HEK293 (cell line): ENCODE data around the gene TTC39A.

Source experiments
- CTCF ChIA-PET: fragments of 350-600 bp; formaldehyde crosslinking; extraction: SDS; loops from one replicate; lab custom pipeline; 2021; ENCODE audit warnings: antibody characterized with exemption; lab: Yijun Ruan, JAX
- POLR2A ChIA-PET: fragments of 300-600 bp; formaldehyde crosslinking; extraction: SDS; loops from one replicate; lab custom pipeline; 2020; ENCODE audit warnings: antibody characterized with exemption, inconsistent platforms; lab: Yijun Ruan, JAX
- H3K27ac ChIP-seq: fragments of 200-500 bp; sonication (Bioruptor generic); 2 replicates; pipeline ENCODE4 v1.5.1; 2014; ENCODE audit warnings: low read depth, low read length, control low read depth, inconsistent platforms; ENCODE audit errors: extremely low read depth
- H3K36me3 ChIP-seq, 2 experiments: fragments of 200-500 bp in 1 of 2; sonication (Bioruptor generic) in 1 of 2; 1 replicate in 1 of 2; 2 replicates in 1 of 2; pipeline ENCODE4 v1.5.1; 2014 to 2017; ENCODE audit warnings: inconsistent platforms in 2 of 2, low read length in 2 of 2; ENCODE audit not compliant: control insufficient read depth in 2 of 2, insufficient read depth in 1 of 2
- H3K4me1 ChIP-seq: fragments of 200-500 bp; sonication (Bioruptor generic); 2 replicates; pipeline ENCODE4 v1.5.1; 2014; ENCODE audit warnings: mild to moderate bottlenecking, low read length, inconsistent platforms; ENCODE audit not compliant: control insufficient read depth, insufficient read depth
- H3K4me3 ChIP-seq: 2 replicates; pipeline ENCODE4 v1.5.1; 2011; ENCODE audit warnings: low read depth, mild to moderate bottlenecking, control low read depth, low read length, moderate library complexity
- H3K9me3 ChIP-seq: fragments of 200-500 bp; sonication (Bioruptor generic); 2 replicates; pipeline ENCODE4 v1.5.1; 2014; ENCODE audit warnings: low read depth, low read length, inconsistent platforms; ENCODE audit not compliant: control insufficient read depth, insufficient read depth
- GLIS1 ChIP-seq: fragments of 450-650 bp; formaldehyde crosslinking; IDR thresholded peaks from 2 replicates; pipeline ENCODE4 v1.5.1; 2016; ENCODE audit warnings: missing biosample characterization, missing genetic modification characterization
- GLIS2 ChIP-seq: fragments of 450-650 bp; formaldehyde crosslinking; IDR thresholded peaks from 2 replicates; pipeline ENCODE4 v1.5.1; 2016; ENCODE audit warnings: missing biosample characterization, missing genetic modification characterization
- KLF10 ChIP-seq: fragments of 450-650 bp; IDR thresholded peaks from 2 replicates; pipeline ENCODE4 v1.5.1; 2018; ENCODE audit warnings: missing biosample characterization, mild to moderate bottlenecking, missing genetic modification characterization
- KLF8 ChIP-seq: fragments of 450-650 bp; formaldehyde crosslinking; IDR thresholded peaks from 2 replicates; pipeline ENCODE4 v1.5.1; 2016; ENCODE audit warnings: missing biosample characterization, missing genetic modification characterization
- OVOL3 ChIP-seq: fragments of 450-650 bp; formaldehyde crosslinking; IDR thresholded peaks from 2 replicates; pipeline ENCODE4 v1.5.1; 2016; ENCODE audit warnings: missing biosample characterization, missing genetic modification characterization
- ZBTB20 ChIP-seq: fragments of 450-650 bp; formaldehyde crosslinking; IDR thresholded peaks from 2 replicates; pipeline ENCODE4 v1.5.1; 2016; ENCODE audit warnings: missing biosample characterization, missing genetic modification characterization
- ZBTB8A ChIP-seq: fragments of 450-650 bp; formaldehyde crosslinking; IDR thresholded peaks from 2 replicates; pipeline ENCODE4 v1.5.1; 2016; ENCODE audit warnings: missing biosample characterization, missing genetic modification characterization
- ZFHX2 ChIP-seq: fragments of 450-650 bp; formaldehyde crosslinking; conservative IDR thresholded peaks from 2 replicates; pipeline ENCODE4 v1.5.1; 2016; ENCODE audit warnings: missing biosample characterization, missing genetic modification characterization
- ZIC2 ChIP-seq: fragments of 450-650 bp; formaldehyde crosslinking; IDR thresholded peaks from 2 replicates; pipeline ENCODE4 v1.5.1; 2016; ENCODE audit warnings: missing biosample characterization, missing genetic modification characterization
- ZNF2 ChIP-seq: fragments of 450-650 bp; formaldehyde crosslinking; IDR thresholded peaks from 2 replicates; pipeline ENCODE4 v1.5.1; 2016; ENCODE audit warnings: missing biosample characterization, missing genetic modification characterization
- ZNF335 ChIP-seq: fragments of 450-650 bp; formaldehyde crosslinking; conservative IDR thresholded peaks from 2 replicates; pipeline ENCODE4 v1.5.1; 2016; ENCODE audit warnings: missing biosample characterization, missing genetic modification characterization
- ZNF501 ChIP-seq: fragments of 450-650 bp; formaldehyde crosslinking; IDR thresholded peaks from 2 replicates; pipeline ENCODE4 v1.5.1; 2016; ENCODE audit warnings: missing biosample characterization, missing genetic modification characterization
- ZNF600 ChIP-seq: fragments of 450-650 bp; formaldehyde crosslinking; IDR thresholded peaks from 2 replicates; pipeline ENCODE4 v1.5.1; 2016; ENCODE audit warnings: missing biosample characterization, missing genetic modification characterization
- ZNF664 ChIP-seq: fragments of 450-650 bp; formaldehyde crosslinking; IDR thresholded peaks from 2 replicates; pipeline ENCODE4 v1.5.1; 2016; ENCODE audit warnings: missing biosample characterization, missing genetic modification characterization
- ZNF707 ChIP-seq: fragments of 450-650 bp; formaldehyde crosslinking; IDR thresholded peaks from 2 replicates; pipeline ENCODE4 v1.5.1; 2016; ENCODE audit warnings: missing biosample characterization, missing genetic modification characterization
- ZNF791 ChIP-seq: fragments of 450-650 bp; formaldehyde crosslinking; IDR thresholded peaks from 2 replicates; pipeline ENCODE4 v1.5.1; 2016; ENCODE audit warnings: missing biosample characterization, missing genetic modification characterization
- TF ChIP-seq, protein P1 (sequence below): fragments of 450-650 bp; formaldehyde crosslinking; IDR thresholded peaks from 2 replicates; pipeline ENCODE4 v1.5.1; 2016; ENCODE audit warnings: missing biosample characterization, missing genetic modification characterization, low read depth
- TF ChIP-seq, protein P2 (sequence below): fragments of 450-650 bp; formaldehyde crosslinking; IDR thresholded peaks from 2 replicates; pipeline ENCODE4 v1.5.1; 2017; ENCODE audit warnings: missing biosample characterization, missing genetic modification characterization
- TF ChIP-seq, protein P3 (sequence below): fragments of 450-650 bp; formaldehyde crosslinking; IDR thresholded peaks from 2 replicates; pipeline ENCODE4 v1.5.1; 2016; ENCODE audit warnings: missing biosample characterization, missing genetic modification characterization
- TF ChIP-seq, protein P4 (sequence below): fragments of 450-650 bp; formaldehyde crosslinking; optimal IDR thresholded peaks from 2 replicates; pipeline ENCODE3; 2016; ENCODE audit warnings: missing biosample characterization, mild to moderate bottlenecking, missing genetic modification characterization
- TF ChIP-seq, protein P5 (sequence below): fragments of 450-650 bp; formaldehyde crosslinking; conservative IDR thresholded peaks from 2 replicates; pipeline ENCODE4 v1.5.1; 2016; ENCODE audit warnings: low read depth, missing biosample characterization, missing genetic modification characterization
- TF ChIP-seq, protein P6 (sequence below): fragments of 450-650 bp; formaldehyde crosslinking; IDR thresholded peaks from 2 replicates; pipeline ENCODE4 v1.5.1; 2016; ENCODE audit warnings: missing biosample characterization, missing genetic modification characterization

Gene TTC39A

DNA sequence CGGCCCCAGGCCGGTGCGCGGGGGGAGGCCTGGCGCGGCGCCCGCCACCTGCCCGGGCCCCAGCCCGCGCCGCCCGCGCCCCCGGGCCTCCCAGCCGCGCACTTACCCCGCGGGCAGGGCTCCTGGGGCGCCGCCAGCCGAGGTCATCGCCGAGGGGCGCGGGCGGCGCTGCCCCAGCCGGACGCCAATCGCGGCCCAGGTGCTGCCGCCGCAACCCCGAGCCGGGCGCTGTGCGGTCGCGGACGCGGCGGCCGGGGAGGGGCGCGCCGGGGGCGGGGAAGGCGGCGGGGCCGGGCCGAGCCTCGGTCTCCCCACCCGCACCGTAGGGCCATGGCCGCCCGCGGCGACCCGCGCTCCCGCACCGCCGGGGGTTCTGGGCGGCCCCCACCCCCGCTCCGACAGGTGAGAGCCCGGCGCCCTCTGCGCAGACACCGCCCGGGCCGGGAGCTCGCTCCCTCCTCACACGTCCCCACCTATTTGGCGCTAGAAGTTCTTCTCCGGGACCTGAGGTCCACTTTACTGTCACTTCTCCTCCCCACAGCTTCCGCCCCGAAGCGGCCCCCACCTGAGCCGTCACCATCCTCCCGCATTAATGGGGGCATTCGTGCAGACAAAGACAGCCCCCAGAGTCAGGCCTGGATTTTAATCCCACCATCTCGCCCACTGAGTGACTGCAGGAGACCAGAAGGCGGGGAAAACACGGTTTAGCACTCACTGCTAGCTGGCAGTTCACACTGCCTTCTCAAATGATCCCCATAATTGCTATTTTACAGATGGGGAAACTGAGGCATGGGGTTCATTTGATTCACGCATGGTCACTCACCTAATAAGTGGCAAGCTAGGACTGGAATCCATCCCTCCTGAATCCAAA lies at the start of gene TTC39A:
TTC39A (minus strand) TSS at position 232 of the 871 bp plus-strand sequence; CDS start at position 147, 85 bp downstream.
- POLR2A ChIA-PET = interaction anchor here (1.3 to 1.7 kb wide), 3 partner anchors 93 to 361 kb away, joined by 4 to 5 read pairs (median 4); partner anchors contain the start of genes CDKN2C and RNF11
- peak within 1 kb of the TSS; percentile 81 for H3K27ac ChIP-seq
- no peaks in the 10 kb centered on the region for H3K36me3 ChIP-seq
- CTCF ChIA-PET = interaction anchor here (0.5 to 1.4 kb wide), 5 partner anchors 10 to 998 kb away, joined by 3 to 5 read pairs (median 4); no protein-coding TSS in a partner anchor
- H3K4me1 ChIP-seq = peaks cover 6% of the 10 kb centered on the region; the same call in 1 of the 2 replicates
- peak within 1 kb of the TSS; percentile 42 for H3K4me3 ChIP-seq
- H3K9me3 ChIP-seq = no peaks in the 10 kb centered on the region
- TF ChIP-seq, protein P1, sequence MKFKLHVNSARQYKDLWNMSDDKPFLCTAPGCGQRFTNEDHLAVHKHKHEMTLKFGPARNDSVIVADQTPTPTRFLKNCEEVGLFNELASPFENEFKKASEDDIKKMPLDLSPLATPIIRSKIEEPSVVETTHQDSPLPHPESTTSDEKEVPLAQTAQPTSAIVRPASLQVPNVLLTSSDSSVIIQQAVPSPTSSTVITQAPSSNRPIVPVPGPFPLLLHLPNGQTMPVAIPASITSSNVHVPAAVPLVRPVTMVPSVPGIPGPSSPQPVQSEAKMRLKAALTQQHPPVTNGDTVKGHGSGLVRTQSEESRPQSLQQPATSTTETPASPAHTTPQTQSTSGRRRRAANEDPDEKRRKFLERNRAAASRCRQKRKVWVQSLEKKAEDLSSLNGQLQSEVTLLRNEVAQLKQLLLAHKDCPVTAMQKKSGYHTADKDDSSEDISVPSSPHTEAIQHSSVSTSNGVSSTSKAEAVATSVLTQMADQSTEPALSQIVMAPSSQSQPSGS (tag by site-specific recombination) = no peak
- TF ChIP-seq ZFHX2 (tag by site-specific recombination) (peak; percentile 87), ZNF501 (tag by site-specific recombination) (0 out of 2 replicates have a peak, but pooled peaks have one; percentile 50), KLF10 (tag by site-specific recombination) (peak; percentile 41; the same call in 1 of the 2 replicates), ZNF600 (tag by site-specific recombination) (no peak), ZNF664 (tag by site-specific recombination) (no peak), ZNF2 (tag by site-specific recombination) (peak; percentile 44; the same call in 1 of the 2 replicates), ZNF707 (tag by site-specific recombination) (no peak), OVOL3 (tag by site-specific recombination) (no peak), ZBTB20 (peak; percentile 30; the same call in 1 of the 2 replicates), ZIC2 (peak; percentile 48), ZNF791 (tag by site-specific recombination) (no peak), GLIS1 (tag by site-specific recombination) (peak; percentile 32), ZNF335 (tag by site-specific recombination) (peak; percentile 80), GLIS2 (tag by site-specific recombination) (peak; percentile 43), KLF8 (tag by site-specific recombination) (0 out of 2 replicates have a peak, but pooled peaks have one; percentile 17), ZBTB8A (tag by site-specific recombination) (0 out of 2 replicates have a peak, but pooled peaks have one; percentile 22)
- TF ChIP-seq, protein P2, sequence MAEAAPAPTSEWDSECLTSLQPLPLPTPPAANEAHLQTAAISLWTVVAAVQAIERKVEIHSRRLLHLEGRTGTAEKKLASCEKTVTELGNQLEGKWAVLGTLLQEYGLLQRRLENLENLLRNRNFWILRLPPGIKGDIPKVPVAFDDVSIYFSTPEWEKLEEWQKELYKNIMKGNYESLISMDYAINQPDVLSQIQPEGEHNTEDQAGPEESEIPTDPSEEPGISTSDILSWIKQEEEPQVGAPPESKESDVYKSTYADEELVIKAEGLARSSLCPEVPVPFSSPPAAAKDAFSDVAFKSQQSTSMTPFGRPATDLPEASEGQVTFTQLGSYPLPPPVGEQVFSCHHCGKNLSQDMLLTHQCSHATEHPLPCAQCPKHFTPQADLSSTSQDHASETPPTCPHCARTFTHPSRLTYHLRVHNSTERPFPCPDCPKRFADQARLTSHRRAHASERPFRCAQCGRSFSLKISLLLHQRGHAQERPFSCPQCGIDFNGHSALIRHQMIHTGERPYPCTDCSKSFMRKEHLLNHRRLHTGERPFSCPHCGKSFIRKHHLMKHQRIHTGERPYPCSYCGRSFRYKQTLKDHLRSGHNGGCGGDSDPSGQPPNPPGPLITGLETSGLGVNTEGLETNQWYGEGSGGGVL (tag by site-specific recombination) = peak; percentile 31; the same call in 1 of the 2 replicates
- TF ChIP-seq, protein P3, sequence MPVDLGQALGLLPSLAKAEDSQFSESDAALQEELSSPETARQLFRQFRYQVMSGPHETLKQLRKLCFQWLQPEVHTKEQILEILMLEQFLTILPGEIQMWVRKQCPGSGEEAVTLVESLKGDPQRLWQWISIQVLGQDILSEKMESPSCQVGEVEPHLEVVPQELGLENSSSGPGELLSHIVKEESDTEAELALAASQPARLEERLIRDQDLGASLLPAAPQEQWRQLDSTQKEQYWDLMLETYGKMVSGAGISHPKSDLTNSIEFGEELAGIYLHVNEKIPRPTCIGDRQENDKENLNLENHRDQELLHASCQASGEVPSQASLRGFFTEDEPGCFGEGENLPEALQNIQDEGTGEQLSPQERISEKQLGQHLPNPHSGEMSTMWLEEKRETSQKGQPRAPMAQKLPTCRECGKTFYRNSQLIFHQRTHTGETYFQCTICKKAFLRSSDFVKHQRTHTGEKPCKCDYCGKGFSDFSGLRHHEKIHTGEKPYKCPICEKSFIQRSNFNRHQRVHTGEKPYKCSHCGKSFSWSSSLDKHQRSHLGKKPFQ (tag by site-specific recombination) = peak; percentile 88
- TF ChIP-seq, protein P4, sequence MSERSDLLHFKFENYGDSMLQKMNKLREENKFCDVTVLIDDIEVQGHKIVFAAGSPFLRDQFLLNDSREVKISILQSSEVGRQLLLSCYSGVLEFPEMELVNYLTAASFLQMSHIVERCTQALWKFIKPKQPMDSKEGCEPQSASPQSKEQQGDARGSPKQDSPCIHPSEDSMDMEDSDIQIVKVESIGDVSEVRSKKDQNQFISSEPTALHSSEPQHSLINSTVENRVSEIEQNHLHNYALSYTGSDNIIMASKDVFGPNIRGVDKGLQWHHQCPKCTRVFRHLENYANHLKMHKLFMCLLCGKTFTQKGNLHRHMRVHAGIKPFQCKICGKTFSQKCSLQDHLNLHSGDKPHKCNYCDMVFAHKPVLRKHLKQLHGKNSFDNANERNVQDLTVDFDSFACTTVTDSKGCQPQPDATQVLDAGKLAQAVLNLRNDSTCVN (tag by site-specific recombination) = peak; percentile 59
- TF ChIP-seq, protein P5, sequence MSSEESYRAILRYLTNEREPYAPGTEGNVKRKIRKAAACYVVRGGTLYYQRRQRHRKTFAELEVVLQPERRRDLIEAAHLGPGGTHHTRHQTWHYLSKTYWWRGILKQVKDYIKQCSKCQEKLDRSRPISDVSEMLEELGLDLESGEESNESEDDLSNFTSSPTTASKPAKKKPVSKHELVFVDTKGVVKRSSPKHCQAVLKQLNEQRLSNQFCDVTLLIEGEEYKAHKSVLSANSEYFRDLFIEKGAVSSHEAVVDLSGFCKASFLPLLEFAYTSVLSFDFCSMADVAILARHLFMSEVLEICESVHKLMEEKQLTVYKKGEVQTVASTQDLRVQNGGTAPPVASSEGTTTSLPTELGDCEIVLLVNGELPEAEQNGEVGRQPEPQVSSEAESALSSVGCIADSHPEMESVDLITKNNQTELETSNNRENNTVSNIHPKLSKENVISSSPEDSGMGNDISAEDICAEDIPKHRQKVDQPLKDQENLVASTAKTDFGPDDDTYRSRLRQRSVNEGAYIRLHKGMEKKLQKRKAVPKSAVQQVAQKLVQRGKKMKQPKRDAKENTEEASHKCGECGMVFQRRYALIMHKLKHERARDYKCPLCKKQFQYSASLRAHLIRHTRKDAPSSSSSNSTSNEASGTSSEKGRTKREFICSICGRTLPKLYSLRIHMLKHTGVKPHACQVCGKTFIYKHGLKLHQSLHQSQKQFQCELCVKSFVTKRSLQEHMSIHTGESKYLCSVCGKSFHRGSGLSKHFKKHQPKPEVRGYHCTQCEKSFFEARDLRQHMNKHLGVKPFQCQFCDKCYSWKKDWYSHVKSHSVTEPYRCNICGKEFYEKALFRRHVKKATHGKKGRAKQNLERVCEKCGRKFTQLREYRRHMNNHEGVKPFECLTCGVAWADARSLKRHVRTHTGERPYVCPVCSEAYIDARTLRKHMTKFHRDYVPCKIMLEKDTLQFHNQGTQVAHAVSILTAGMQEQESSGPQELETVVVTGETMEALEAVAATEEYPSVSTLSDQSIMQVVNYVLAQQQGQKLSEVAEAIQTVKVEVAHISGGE (tag by site-specific recombination) = 0 out of 2 replicates have a peak, but pooled peaks have one; percentile 2
- TF ChIP-seq, protein P6, sequence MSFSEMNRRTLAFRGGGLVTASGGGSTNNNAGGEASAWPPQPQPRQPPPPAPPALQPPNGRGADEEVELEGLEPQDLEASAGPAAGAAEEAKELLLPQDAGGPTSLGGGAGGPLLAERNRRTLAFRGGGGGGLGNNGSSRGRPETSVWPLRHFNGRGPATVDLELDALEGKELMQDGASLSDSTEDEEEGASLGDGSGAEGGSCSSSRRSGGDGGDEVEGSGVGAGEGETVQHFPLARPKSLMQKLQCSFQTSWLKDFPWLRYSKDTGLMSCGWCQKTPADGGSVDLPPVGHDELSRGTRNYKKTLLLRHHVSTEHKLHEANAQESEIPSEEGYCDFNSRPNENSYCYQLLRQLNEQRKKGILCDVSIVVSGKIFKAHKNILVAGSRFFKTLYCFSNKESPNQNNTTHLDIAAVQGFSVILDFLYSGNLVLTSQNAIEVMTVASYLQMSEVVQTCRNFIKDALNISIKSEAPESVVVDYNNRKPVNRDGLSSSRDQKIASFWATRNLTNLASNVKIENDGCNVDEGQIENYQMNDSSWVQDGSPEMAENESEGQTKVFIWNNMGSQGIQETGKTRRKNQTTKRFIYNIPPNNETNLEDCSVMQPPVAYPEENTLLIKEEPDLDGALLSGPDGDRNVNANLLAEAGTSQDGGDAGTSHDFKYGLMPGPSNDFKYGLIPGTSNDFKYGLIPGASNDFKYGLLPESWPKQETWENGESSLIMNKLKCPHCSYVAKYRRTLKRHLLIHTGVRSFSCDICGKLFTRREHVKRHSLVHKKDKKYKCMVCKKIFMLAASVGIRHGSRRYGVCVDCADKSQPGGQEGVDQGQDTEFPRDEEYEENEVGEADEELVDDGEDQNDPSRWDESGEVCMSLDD (tag by site-specific recombination) = no peak
